IPS-18c (cell line): ENCODE measurements around the gene MAD2L1.
A peak's percentile ranks its signal among the peaks of the same experiment; 100 is the strongest.
"Not testable (repeated sequence)": the region's sequence is repeated elsewhere in the genome, so short reads cannot be mapped to it uniquely, and the experiment has no call there.

Experiments used
- H3K4me3 ChIP-seq: 2 replicates; pipeline ENCODE4 v1.7.0; 2013; ENCODE audit warnings: low read depth, mild to moderate bottlenecking, low read length, moderate library complexity; ENCODE audit not compliant: insufficient read depth
- H3K9me3 ChIP-seq: one replicate; pipeline ENCODE4 v1.6.1; 2013; ENCODE audit warnings: mild to moderate bottlenecking, low read length, moderate library complexity; ENCODE audit not compliant: control insufficient read depth, insufficient read depth

The MAD2L1 gene

DNA sequence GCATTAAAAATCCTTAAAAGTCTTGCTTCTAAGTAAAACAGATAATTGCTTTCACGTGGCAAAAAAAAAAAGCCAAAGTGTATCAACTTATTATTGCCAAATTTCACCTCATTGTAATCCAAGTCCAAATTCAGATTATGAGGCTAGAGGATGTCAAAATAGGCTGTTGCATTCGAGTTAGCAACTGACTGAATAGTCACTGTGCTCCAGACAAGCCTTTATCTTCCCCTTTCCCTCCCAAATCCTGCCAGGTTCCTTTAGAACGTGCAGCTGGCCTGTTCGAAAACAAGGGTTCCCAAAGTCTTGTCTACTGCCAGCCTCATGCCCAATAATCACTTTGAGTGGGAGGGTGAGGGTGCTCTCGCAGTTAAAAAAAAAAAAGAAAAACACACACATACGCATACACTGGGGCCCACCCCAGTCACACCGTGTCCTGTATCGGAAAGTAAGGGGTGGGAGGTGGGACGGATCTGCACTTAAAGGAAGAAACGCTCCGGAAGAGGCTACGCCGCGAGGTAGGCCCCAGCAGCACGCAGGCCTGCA lies 603 bp downstream of the MAD2L1 start:
- Histone ChIP-seq H3K9me3 (no peaks in the 10 kb centered on the region), H3K4me3 (peak overlapping the region; percentile 74)

DNA sequence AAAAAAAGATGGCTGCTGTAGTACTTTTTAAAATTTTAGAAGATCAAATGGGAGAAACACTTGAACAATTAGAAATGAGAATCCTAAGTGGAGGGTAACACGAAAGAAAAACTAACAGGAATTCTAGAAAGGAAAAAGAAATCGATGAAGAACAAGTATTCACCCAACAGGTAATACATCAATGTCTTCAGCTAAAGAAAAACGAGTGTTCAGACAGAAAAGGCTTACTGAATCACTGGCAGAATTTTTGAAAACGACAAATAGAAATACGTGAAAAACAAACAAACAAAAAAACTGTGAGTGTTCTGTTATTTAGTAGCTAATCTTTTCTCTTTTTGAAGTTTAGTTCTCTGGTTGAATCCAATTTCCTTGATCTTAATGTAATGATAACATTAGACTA lies 1.8 kb downstream of the MAD2L1 start:
- H3K4me3 ChIP-seq: no peak overlapping the region
- no peaks in the 10 kb centered on the region for H3K9me3 ChIP-seq

DNA sequence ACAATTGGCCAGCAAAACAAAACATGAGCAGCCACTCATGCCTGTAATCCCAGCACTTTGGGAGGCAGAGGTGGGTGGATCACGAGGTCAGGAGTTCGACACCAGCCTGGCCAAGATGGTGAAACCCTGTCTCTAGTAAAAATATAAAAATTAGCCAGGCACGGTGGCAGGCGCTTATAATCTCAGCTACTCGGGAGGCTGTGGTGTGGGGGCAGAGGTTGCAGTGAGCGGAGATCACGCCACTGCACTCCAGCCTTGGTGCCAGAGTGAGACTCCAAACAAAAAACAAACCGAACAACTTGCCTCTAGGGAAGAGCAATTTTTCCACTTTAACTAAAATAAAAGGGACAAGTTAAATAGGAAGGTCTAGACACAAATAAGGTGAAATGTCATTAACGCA lies 2.9 kb downstream of the MAD2L1 start:
- not testable (repeated sequence) for H3K4me3 ChIP-seq, H3K9me3 ChIP-seq

DNA sequence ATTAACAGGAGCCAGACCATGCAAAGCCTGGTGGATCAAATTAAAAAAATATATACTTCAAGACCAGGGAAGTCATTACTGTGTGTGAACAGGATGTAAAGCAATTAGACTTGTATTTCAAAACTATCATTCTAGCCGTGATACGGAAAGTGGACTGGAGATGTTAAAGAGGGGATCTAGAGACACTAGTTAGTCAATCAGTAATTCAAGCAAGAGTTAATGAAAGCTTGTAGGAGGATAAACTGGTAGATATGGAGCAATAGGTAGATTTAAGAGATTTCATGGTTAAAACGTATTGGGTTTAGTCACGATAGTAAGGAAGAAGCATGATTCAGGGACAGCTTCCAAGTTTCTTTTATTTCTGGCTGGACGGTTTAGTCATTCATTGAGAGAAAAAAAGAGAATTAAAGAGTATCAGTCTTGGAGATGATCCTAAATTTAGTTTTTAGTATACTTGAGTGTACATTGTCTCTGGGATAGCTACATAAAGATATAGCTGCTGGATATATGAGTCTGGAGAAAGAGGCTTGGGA lies 3.9 kb downstream of the MAD2L1 start:
- Histone ChIP-seq H3K4me3 (no peak overlapping the region), H3K9me3 (no peaks in the 10 kb centered on the region)

DNA sequence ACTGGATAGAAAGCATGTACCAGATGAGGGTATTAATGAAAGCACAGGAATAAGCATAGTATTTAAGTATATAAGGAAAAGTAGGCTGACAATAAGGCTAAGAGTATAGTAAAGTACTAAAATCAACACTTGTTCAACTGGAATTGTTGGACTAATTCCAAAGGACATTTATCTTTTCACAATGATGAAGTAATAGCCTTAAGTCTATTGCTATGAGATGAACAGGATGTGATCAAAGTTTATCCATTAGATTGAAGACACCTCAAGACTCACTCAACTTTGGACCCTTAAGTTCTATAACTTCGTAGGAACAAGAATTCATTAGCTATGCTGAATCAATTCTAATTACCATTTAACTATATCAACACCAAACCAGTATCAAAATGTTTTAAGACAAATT lies 7.6 kb downstream of the MAD2L1 start:
- Histone ChIP-seq H3K4me3 (no peak overlapping the region), H3K9me3 (no peaks in the 10 kb centered on the region)

DNA sequence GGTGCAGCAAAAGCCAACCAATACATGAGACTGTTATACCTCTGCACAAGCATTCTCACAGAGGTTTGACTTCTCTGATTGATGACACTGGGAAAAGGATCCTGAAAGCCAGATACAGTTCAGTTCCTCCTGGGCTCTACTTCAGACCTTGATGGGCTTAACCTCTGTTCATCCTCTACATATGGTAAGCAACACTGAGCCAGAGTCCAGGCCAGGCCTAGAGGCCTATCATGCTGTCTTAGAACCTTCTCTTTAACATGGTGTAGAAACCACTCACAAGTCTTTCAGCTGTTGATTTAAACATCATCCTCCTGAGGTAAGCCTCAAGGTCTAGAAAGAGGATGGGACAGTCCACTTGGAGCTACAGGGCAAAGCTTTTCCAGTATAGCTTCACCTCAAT lies 9.2 kb downstream of the MAD2L1 start:
- H3K9me3 ChIP-seq: no peaks in the 10 kb centered on the region
- H3K4me3 ChIP-seq: no peak overlapping the region

DNA sequence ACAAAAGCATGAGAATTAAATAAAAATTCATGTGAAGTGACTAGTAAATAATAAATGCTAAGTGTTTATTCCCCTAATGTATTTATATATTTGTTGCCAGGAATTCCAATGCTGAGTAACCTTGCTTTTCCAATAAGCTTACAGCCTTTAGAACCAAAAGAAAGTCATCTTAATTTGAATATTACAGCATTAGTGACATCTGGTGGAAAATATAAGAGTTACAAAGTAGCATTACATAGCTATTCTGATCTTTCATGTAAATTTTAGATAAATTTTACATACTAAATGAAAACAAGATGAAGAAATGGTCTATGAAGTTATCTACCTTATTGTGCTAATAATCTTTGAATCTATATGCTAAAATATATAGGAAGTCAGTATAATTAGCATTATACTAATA lies 10.4 kb downstream of the MAD2L1 start:
- H3K9me3 ChIP-seq: no peaks in the 10 kb centered on the region
- H3K4me3 ChIP-seq: no peak overlapping the region

DNA sequence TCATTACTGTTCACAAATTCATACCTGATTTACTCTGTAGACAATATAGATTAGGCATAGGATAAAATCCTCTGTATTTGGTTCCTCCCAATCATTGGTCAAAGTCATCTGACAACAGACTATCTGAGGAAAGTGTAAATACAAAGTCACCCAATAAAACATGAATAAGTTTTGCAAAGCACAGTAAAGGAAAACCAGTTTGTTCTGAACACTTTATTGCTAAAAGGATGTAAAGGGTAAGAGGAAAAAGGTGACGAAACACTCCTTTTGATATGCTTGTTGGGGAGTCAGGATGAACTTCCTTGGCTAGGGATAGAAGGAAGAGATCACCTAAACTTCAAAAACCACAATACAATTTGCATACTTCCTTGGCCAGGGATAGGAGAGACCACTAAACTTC lies 10.9 kb downstream of the MAD2L1 start:
- no peaks in the 10 kb centered on the region for H3K9me3 ChIP-seq
- no peak overlapping the region for H3K4me3 ChIP-seq

DNA sequence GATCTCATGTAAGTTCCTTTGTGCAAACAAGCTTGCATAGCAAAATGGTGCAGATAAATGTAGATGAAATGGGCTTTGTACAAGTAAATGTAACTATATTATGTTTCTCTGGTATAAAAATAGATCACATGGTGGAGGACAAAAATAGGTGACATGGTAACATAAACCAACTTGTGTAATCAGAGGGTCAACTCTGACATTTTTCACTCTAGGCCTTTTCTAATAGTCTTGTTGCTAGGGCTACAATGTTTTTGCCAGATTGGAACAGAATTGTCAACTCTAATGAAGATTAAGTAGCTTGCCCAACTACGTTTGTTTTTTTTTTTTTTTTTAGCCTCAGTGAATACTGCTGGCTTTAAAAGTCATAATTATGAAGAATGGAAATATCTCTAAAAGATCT lies 11.5 kb downstream of the MAD2L1 start:
- H3K9me3 ChIP-seq: no peaks in the 10 kb centered on the region
- H3K4me3 ChIP-seq: no peak overlapping the region

DNA sequence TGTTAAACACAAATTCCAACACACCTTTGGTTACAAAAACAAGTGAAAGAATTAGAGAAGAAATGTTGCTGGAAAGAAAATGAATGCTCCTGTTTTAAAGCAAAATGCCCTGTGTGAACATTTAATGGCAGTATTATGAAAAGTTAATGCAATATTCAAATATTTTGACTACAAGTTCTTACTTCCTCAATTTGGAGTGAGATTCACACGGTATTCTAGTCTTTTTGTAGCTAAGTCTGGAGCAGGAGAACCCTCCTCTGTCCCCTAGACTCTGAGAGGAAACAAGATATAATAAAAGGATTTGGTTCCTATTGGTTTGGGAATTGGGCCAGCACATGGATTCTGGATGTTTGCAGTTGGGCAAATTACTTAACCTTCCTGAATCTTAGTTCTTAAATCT lies 12.7 kb downstream of the MAD2L1 start:
- Histone ChIP-seq H3K4me3 (no peak overlapping the region), H3K9me3 (no peaks in the 10 kb centered on the region)

DNA sequence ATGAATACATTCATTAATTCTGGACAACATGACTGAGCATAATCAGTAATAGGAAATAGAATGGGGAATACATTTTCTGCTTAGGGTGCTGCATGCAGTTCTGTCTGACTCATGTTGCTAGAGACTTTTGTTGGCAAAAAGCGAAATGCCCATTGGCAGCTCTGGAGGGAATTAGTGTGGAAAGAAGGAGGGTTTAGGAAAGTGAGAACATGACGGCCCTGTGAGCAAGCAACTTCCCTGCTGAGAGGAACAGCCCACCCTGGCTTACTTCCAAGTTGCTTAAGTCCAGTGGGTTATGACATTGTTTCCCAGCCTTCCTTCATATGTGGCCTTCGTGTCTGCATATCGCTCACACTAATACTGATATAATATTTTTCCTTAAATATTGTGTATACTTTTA lies 13.8 kb downstream of the MAD2L1 start:
- H3K4me3 ChIP-seq: no peak overlapping the region
- H3K9me3 ChIP-seq: no peaks in the 10 kb centered on the region

DNA sequence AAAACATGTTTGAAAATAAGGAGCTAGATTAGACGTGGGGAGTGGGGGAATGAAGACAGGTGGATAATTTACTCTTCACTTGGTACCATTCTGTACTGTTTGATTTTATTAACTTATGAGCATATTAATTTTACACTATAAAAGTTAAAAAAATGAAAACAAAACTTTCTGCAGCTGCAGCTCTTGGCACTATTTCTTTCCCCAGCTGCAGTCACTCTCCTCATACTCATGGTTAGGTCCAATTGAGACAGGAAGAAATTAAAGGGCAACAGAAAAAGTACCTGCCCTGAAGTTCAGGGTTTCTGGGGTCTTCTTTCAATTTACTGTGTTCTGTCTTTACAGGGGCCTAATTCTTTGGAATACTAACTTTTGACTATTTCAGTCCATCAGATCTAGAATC lies 15.4 kb downstream of the MAD2L1 start:
- H3K4me3 ChIP-seq: no peak overlapping the region
- no peaks in the 10 kb centered on the region for H3K9me3 ChIP-seq

DNA sequence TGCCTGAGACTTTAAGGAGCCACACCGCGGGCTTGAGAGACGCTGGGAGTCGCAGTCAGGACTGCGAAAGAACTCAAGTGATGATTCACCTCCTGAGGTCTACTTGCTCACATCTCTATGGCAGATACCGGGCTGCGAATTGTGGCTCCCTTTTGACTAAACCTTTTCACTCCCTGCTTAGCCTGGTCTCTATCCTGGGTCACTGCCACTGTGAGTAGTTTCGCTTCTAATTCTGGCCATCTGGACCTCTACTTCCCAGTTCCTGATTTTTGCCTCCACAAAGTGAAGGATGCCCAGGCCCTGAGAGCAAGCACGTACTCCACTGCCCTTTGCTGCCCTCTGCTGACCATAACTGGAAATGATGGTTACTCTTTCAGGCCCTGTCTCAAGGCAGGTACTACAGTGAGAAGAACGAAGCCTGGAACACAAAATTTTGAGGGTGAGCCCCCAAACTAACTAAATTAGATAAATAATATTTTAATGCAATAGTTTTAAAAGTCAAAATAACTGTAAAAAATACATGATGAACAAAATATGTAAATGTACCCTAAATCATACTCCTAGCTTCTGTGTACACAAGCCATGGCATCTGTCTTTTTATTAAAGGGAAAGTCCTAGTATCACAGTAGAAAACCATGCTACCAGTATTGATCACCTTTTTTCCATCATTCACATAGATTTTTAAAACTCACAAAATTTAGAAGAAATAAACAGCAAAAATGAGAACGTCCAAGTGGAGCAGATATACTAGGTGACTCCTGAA lies 16.7 kb downstream of the MAD2L1 start:
- no peaks in the 10 kb centered on the region for H3K9me3 ChIP-seq

DNA sequence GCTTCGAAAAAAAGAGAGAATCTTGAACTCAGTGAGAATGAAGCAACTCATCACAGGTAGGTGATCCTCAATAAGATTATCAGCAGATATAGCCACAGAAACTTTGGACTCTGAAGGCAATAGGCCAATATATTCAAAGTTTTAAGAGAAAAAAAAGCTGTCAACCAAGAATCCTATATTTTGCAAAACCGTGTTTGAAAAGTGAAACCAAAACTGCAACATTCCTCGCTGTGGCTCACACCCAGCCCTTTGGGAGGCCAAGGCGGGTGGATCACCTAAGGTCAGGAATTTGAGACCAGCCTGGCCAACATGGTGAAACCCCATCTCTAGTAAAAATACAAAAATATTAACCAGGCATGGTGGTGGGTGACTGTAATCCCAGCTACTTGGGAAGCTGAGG lies 22.8 kb downstream of the MAD2L1 start:
- no peaks in the 10 kb centered on the region for H3K9me3 ChIP-seq
- no peak overlapping the region for H3K4me3 ChIP-seq

More for the DNA sequence above, 16.7 kb downstream of the MAD2L1 start:
- H3K4me3 ChIP-seq: no peak overlapping the region

DNA sequence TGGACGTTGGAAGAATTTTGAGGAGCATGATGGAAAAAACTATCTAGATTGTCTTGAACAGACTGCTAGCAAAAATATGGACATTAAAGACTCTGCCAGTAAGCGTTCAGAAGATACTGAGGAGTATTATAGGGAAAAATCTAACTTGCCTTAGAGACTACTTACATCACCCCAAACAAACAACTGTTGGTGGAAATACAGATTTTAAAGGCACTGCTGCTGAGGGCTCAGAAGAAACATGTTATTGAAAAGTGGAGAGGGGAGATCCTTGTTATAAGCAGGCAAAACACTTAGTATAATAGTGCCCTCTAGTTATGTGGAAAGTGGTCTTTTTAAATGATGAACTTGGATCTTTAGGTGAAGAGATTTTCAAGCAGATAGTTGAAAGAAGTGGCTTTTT lies 29.2 kb downstream of the MAD2L1 start:
- Histone ChIP-seq H3K4me3 (no peak overlapping the region), H3K9me3 (no peaks in the 10 kb centered on the region)

DNA sequence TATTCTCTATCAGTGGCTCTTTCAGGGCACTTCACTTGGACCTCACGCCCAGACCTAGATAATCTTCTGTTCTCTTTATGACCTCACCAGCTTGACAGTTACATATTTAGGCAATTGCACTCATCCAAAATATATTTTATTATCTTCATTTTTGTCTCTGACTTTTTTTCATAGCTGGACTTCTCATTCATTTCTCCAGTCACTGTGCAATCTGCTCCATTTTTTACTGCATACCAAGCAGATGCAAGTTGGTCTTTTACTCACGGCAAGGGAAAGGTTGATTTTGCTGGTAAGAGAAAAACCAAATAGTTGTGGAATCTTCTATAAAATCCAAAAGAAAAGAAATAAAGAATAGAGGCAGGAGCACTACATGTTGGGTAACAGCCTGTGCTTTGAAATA lies 31.7 kb downstream of the MAD2L1 start:
- no peak overlapping the region for H3K4me3 ChIP-seq
- H3K9me3 ChIP-seq: no peaks in the 10 kb centered on the region

DNA sequence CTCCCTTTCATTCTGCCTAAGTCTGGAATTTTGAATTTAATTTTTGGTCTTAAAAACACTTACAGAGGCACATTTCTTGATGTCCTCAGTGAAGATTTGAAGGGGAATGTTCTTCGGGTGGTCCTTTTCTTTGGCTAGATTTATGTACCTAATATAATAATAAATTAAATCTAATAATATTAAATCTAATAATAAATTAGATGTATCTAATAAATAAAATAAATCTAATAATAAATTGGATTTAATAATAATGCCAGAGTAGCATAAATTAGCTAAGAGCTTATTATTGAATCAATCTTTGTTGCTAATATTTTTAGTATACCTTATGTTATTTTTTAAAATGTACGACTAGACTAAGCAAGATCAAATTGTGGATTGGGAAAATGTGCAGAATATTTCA lies 39.8 kb downstream of the MAD2L1 start:
- no peaks in the 10 kb centered on the region for H3K9me3 ChIP-seq
- no peak overlapping the region for H3K4me3 ChIP-seq

DNA sequence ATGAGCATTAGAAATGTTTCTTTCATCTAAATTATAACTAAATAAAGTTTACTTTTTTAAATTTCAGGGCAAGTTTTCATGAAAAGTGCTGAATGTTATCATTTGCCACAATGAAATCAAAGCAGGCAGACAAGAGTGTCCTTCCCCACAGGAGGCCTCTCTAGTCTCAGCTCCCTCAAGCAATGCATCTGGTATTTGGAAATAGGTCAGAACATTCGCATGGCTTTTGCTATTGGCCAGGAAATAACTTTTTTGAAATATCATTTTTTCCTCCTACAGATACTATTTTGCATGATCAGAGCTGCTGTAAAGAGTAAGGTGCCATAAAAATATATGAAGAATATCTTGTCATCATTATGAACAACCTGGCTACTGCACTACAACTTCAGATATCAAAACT lies 41.1 kb downstream of the MAD2L1 start:
- no peaks in the 10 kb centered on the region for H3K9me3 ChIP-seq
- no peak overlapping the region for H3K4me3 ChIP-seq

DNA sequence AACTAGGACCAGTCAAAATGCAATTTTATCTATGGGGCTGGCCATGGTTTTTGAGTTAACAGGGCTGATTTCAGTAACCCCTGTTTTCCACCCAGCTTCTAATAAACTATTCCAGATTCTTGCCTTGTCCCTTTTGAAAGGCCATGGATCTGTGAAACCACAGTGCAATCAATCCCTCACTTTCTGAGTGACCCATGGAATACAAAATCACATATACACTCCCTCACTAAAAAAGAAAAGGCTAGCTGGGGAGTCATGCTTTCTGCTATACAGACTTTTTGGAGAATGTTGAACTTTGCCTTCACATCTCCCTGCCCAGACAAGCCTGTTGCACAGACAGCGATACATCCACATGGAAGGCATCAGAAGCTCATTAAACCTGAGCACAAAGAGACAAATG lies 47.9 kb downstream of the MAD2L1 start:
- no peaks in the 10 kb centered on the region for H3K9me3 ChIP-seq
- H3K4me3 ChIP-seq: no peak overlapping the region
